Heart left ventricle (tissue), 13 donors: Measurements from ENCODE around the gene MAN2A2.

Experiments used
- CTCF ChIP-seq, 12 donors: fragments of 200-600 bp; sonication (generic) in 4 of 12; IDR thresholded peaks; one replicate each; pipeline versions ENCODE4 v1.5.0 to v1.8.0; 2018 to 2022; ENCODE audit warnings: antibody characterized with exemption in 12 of 12, mild to moderate bottlenecking in 5 of 12
- POLR2A ChIP-seq, 2 donors: fragments of 450-650 bp; IDR thresholded peaks; one replicate each; pipeline ENCODE4 v1.6.1; 2017; ENCODE audit warnings: antibody characterized with exemption in 2 of 2, mild to moderate bottlenecking in 2 of 2, moderate library complexity in 2 of 2
- donor health status: ischemic (EF 13 %, LVEDD 7.1; RV severe dilation, severe dysfunction).
- donor health status: DM: no; HTN: yes; CAD: no.
- donor health status: DM: no; HTN: no; CAD: no.
- donor health status: ischemic (EF 25% LVEDD 6.9; RV normal size, moderate dysfunction).
- donor health status: ischemic (EF 25% LVEDD 5.7; RV mildly dilated, moderate dysfunction).
- donor health status: ischemic (EF 35%, LVEDD 5.7; RV mildly dilated, moderate dysfunction).
- donor health status: nonischemic (EF 11% LVEDD 7.7; RV severe dilation, severe dysfunction).
- donor health status: DM: yes; HTN: yes; CAD: no.
- donor health status: PGD.
- donor health status: ischemic (EF 29% LVEDD 5.4; RV normal size, mild dysfunction).
- donor health status: nonischemic (EF 23%, LVEDD 6.1; RV moderate dilation, normal function).

GRCh38 chr15:90957791-90958190, 54.7 kb downstream of the MAN2A2 start:
- TF ChIP-seq POLR2A (IDR thresholded peaks at IDR 0.05) = no peak
- TF ChIP-seq CTCF (IDR thresholded peaks at IDR 0.05) = no peak
